Activated naive CD4-positive, alpha-beta T cell (primary cell): Measurements from ENCODE around the gene C4B.
"Not testable (repeated sequence)": the region's sequence is repeated elsewhere in the genome, so short reads cannot be mapped to it uniquely, and the experiment has no call there.

Experiments used
- DNase-seq, 4 experiments: peaks; one replicate each; lab custom pipeline; 2025; lab: John Stamatoyannopoulos, UW

C4B gene

DNA sequence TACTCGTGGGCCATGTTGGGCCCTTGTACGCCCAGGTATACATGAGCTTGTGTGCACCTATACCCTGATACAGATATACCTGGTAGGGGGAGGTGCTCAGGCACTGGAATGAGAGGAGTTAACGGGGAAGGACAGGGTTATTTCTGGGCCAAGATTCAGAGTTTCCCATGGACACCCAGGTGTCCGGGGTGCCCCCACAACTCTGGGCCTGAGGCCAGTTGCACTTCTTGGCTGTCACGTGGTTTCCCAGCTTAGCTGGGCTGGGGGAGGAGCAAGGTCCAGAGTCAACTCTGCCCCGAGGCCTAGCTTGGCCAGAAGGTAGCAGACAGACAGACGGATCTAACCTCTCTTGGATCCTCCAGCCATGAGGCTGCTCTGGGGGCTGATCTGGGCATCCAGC is 32.9 kb upstream of the C4B start, which contains the start of gene C4A:
TSS of gene C4A (plus strand) at position 314 of the 400 bp plus-strand sequence. CDS start at position 365, 51 bp downstream.
- DNase-seq, result not testable (repeated sequence)

DNA sequence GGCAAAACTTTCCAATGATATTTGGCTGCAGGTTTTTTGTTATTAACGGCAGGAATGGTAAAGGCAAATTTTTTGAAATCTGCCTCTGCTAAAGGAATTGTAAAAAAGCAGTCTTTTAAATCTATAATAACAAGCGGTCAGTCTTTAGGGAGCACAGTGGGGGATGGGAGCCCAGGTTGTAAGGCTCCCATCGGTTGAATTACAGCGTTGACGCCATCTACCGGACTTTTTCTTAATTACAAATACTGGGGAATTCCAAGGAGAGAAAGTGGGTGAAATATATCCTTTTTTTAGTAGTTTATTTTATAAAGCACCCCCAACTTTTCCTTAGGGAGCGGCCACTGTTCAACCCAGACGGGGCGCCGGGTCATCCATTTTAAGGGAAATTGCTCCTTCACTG is 25.2 kb upstream of the C4B start:
- not testable (repeated sequence) for DNase-seq

DNA sequence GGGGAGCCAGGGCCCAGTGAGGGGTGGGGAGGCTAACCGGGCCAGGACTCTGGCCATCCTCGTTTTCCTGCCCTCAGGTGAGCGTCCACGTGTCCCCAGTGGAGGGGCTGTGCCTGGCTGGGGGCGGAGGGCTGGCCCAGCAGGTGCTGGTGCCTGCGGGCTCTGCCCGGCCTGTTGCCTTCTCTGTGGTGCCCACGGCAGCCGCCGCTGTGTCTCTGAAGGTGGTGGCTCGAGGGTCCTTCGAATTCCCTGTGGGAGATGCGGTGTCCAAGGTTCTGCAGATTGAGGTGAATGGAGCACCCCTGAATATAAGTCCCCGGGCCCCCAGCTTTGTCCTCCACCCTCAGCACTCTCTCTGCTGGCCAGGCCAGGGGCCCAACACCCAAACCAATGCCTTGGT is 20.2 kb upstream of the C4B start:
- DNase-seq, result not testable (repeated sequence)

DNA sequence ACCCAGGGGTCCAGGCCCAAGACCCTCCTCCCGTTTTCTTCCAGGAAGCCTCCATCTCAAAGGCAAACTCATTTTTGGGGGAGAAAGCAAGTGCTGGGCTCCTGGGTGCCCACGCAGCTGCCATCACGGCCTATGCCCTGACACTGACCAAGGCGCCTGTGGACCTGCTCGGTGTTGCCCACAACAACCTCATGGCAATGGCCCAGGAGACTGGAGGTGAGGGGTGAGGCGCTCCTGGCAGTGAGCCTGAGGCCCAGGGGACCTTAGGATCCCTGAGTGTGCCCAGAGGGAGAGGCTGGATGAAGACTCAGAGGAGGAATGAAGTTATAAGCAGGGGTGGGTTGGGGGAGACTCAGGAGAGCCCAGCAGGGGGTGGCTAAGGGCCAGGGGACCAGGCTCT is 18.2 kb upstream of the C4B start:
- DNase-seq, result not testable (repeated sequence)

DNA sequence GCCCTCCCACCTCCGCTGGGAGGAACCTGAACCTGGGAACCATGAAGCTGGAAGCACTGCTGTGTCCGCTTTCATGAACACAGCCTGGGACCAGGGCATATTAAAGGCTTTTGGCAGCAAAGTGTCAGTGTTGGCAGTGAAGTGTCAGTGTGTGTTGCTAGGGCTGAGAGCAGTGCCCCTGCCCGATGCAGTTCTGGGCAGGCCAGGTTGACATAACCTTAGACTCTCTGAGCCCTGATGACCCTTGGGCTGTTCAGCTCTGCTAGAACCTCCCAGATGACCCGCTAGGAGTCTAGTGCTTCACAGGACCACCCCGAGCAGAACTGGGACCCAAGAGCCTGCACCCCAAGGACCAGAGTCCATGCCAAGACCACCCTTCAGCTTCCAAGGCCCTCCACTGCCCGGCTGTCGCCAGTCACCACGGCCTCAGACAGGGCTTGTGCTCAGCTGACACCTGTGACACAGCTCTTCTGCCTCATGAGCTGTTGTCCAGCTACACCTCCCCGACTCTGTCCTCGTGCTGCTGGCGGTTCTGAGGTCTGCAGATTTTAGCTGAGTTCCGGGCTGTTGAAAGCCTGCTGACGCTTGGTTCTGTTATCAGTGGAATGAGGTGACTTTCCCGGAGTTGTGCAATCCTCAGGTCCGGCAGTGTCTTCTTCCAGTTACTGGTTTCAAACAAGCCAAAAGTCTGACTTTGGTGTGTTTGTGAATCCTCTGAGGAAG is 11.9 kb upstream of the C4B start:
- DNase-seq, result not testable (repeated sequence)

DNA sequence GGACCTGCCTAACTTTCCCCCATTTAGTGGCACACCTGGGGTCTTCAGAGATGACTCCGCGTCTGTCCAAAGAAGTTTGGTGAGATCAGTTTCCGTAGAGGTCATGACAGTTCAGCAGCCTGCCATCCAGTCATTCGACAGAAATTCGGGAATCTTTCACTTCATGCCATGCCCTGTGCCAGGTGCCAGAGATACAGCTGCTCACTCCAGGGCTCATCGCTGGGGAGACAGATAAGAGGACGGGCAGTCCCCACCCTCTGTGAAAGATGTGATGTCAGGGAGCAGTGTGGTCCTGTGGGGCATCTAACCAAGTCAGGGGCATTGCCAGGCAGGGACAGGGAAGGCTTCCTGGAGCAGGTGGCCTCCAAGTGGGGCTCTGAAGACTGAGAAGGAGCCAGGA is 11.3 kb upstream of the C4B start:
- DNase-seq, result not testable (repeated sequence)

DNA sequence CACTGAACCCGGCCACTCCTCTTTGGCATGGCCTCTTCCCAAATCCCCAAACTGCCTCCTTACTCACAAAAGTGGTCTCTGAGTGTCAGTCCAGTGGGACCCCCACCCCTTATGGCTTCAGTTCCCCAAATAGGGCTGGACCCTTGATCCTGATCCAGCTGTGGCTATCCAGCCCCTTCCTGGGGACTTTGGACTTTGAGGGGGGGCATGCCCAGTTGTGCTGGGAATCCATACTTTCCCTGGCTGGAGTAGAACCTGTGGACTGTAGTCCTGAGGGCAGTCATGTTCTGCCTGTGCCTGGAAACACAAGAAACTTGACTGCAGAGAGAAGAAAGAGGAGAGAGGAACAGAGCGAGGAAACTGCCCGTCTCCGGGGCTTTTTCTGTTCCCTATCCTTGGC is 10.2 kb upstream of the C4B start:
- DNase-seq, result not testable (repeated sequence)

DNA sequence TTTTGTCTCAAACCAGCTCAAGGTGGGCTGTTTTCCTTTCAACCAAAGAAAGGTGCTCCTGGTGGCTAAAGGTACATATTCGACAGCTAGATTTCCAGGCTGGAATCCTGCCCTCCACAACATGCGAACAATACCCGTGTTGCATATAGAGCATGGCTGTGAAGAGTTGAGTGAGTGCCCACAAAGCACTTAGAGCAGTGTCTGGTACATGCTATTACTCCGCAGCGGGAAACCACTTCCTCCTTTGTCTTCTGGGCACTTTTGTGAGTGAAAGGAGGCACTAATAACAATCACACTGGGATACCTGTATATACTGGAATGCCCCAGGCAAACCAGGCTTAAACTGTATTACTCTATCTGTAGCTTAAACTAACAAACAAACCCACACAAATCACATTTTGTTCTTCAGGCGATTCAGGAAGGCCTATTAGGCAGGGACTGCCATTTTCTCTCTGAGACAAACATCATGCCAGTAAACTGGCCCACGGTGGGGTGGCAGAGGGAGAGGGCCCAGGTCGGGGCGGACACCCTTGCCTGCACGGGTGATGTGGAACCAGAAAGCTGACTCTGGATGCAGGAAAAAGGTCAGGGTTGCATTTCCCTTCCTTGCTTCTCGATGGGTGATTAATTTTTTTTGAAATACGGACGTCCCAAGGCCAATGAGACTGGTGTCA is 9.6 kb upstream of the C4B start:
- DNase-seq, result not testable (repeated sequence)

DNA sequence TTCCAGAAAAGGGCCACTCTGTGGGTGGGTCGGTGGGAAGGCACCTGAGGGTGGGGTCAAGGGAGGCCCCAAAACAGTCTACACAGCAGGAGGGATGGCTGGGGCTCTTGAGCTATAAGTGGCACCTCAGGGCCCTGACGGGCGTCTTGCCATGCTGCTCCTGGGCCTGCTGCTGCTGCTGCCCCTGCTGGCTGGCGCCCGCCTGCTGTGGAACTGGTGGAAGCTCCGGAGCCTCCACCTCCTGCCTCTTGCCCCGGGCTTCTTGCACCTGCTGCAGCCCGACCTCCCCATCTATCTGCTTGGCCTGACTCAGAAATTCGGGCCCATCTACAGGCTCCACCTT is 9.1 kb upstream of the C4B start:
- DNase-seq, result not testable (repeated sequence)

DNA sequence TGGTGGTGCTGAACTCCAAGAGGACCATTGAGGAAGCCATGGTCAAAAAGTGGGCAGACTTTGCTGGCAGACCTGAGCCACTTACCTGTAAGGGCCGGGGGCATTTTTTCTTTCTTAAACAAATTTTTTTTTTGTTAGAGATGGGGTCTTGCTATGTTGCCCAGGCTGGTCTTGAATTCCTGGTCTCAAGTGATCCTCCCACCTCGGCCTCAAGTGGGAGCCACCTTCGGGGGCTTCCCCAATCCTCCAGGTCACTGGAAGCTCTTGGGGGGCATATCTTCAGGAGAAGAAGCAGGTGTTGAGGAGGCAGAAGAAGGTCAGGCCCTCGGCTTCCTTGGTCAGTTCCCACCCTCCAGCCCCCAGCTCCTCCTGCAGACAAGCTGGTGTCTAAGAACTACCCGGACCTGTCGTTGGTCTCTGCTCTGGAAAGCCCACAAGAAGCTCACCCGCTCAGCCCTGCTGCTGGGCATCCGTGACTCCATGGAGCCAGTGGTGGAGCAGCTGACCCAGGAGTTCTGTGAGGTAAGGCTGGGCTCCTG is 8.5 kb upstream of the C4B start:
- DNase-seq, result not testable (repeated sequence)

DNA sequence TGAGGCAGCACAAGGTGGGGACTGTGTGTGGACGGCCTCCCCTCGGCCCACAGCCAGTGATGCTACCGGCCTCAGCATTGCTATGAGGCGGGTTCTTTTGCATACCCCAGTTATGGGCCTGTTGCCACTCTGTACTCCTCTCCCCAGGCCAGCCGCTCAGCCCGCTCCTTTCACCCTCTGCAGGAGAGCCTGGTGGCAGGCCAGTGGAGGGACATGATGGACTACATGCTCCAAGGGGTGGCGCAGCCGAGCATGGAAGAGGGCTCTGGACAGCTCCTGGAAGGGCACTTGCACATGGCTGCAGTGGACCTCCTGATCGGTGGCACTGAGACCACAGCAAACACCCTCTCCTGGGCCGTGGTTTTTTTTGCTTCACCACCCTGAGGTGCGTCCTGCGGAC is 7.5 kb upstream of the C4B start:
- not testable (repeated sequence) for DNase-seq

DNA sequence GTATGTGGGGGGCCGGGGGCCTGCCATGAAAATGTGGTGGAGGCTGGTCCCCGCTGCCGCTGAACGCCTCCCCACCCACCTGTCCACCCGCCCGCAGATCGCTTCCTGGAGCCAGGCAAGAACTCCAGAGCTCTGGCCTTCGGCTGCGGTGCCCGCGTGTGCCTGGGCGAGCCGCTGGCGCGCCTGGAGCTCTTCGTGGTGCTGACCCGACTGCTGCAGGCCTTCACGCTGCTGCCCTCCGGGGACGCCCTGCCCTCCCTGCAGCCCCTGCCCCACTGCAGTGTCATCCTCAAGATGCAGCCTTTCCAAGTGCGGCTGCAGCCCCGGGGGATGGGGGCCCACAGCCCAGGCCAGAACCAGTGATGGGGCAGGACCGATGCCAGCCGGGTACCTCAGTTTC is 6.6 kb upstream of the C4B start:
- not testable (repeated sequence) for DNase-seq

DNA sequence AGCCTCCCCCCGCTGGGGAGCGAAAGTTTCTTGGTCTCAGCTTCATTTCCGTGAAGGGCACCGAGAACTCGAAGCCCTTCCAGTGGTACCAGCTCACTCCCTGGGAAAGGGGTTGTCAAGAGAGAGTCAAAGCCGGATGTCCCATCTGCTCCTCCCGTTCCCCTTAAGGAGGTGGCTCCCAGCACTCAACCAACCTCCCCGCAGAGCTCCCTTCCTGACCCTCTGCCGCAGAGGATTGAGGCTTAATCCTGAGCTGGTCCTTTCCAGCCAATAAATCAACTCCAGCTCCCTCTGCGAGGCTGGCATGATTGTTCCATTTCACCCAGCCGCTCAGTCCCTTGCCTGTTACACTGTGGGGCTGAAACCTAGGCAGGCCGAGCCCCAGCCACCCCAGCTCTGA is 6.0 kb upstream of the C4B start:
- DNase-seq, result not testable (repeated sequence)

DNA sequence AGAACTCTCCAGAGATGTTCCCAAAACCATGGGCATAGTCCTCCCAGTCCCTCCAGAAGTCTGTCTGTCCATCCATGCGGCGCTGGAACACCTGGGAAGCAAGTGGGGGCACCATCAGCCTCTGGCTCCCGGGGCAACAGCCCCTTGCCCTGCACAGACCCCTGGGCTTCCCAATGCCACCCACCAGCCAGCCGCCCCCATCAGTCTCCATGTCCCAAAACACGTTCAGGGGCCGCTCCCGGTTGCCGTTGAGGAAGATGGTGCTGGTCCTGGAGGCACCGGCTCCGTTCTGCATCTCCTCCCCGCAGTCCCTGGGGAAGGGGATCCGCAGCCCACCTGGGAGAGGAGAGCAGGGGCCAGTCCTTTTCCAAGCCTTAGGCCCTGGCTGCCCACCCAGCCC is 5.1 kb upstream of the C4B start:
- DNase-seq, result not testable (repeated sequence)

DNA sequence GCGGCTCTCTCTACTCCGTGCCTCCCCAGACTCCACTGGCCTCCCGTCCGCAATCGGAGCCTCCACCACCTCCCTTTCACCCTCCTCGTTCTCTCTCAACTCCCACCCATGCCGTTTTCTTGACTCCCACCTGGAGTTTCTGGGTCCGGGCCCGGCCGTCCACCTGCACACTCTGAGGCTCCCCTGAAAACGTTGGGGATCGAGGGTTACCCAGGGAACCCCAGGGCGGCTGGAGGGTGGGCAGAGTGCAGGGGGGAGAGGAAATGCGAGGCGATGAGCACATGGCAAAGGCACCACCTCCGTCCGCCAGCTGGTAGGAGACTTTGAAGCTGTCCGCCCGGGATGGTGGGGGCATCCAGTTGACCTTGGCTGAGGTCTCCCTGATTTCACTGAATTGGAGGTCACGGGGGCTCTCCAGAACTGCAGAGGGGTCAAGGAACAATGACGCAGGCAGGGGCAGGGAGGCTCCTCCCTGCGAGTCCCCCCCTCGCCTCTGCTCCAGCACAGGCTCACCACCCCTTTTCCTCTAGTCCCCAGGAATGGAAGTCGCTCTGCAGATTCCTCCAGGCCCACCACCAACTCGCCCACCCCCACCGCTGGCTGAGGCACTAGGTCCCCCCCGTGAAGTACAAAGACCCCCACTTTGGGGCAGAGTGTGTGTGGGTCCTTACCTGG is 3.6 kb upstream of the C4B start:
- not testable (repeated sequence) for DNase-seq

DNA sequence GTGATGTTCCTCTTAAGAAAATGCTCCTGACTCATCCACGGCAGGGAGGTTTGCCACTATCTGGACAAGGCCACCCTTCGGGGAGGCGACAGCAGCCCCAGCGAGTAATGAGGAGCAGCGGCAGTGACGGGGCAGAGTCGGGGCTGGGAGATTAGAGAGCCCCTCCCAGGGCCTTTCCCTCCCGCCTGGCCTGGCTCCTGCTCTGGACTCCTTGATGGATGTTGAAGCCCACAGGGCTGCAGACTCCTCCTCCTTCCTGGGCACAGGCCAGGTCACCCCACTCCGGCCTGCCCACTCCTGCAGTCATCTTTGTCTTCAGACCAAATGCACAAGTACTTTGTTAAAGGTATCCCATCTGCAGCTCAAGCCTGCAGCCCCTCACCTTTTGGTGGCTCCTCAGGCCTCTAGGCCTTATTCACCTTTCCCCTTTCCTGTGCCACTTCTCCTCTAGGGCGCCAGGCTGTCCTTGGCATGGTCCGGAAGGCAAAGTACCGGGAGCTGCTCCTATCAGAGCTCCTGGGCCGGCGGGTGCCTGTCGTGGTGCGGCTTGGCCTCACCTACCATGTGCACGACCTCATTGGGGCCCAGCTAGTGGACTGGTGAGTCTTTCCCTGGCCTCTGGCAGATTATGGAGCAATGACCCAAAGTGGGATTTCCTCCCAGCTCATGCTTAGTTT is 1.5 kb upstream of the C4B start:
- not testable (repeated sequence) for DNase-seq

DNA sequence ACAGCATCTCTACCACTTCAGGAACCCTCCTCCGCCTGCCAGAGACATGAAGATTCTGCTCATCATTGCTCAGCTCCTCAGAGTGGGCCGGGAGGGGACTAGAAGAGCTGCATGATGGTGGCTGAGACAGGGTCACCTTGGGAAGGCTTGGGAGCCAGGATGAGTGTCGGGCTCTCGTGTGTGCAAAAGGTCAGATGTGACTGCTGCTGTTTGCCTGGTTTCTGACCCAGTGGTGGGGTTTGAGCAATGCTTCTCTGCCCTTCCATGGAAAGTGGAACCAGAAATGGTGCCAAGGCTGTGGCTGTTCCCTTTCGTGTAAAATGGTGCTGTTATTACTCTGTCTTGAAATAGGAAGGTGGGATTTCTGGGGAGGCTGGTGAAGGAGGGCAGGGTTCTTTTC is 857 bp upstream of the C4B start:
- not testable (repeated sequence) for DNase-seq

DNA sequence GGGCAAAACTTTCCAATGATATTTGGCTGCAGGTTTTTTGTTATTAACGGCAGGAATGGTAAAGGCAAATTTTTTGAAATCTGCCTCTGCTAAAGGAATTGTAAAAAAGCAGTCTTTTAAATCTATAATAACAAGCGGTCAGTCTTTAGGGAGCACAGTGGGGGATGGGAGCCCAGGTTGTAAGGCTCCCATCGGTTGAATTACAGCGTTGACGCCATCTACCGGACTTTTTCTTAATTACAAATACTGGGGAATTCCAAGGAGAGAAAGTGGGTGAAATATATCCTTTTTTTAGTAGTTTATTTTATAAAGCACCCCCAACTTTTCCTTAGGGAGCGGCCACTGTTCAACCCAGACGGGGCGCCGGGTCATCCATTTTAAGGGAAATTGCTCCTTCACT is 7.5 kb downstream of the C4B start:
- not testable (repeated sequence) for DNase-seq

DNA sequence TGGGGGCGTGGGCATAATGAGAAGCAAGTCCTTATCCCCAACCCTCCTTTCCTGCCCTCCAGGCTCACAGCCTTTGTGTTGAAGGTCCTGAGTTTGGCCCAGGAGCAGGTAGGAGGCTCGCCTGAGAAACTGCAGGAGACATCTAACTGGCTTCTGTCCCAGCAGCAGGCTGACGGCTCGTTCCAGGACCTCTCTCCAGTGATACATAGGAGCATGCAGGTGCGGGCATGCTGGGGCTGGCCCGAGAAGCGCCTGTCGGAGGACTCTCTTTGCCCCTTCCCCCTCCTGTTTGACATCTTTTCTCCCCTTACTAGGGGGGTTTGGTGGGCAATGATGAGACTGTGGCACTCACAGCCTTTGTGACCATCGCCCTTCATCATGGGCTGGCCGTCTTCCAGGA is 14.0 kb downstream of the C4B start:
- DNase-seq, result not testable (repeated sequence)

DNA sequence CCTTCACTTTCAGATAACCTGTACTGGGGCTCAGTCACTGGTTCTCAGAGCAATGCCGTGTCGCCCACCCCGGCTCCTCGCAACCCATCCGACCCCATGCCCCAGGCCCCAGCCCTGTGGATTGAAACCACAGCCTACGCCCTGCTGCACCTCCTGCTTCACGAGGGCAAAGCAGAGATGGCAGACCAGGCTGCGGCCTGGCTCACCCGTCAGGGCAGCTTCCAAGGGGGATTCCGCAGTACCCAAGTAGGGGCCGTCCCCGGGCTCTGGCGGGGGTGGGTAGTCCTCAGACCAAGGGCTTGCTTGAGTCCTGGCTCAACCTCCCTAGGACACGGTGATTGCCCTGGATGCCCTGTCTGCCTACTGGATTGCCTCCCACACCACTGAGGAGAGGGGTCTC is 15.0 kb downstream of the C4B start:
- DNase-seq, result not testable (repeated sequence)

DNA sequence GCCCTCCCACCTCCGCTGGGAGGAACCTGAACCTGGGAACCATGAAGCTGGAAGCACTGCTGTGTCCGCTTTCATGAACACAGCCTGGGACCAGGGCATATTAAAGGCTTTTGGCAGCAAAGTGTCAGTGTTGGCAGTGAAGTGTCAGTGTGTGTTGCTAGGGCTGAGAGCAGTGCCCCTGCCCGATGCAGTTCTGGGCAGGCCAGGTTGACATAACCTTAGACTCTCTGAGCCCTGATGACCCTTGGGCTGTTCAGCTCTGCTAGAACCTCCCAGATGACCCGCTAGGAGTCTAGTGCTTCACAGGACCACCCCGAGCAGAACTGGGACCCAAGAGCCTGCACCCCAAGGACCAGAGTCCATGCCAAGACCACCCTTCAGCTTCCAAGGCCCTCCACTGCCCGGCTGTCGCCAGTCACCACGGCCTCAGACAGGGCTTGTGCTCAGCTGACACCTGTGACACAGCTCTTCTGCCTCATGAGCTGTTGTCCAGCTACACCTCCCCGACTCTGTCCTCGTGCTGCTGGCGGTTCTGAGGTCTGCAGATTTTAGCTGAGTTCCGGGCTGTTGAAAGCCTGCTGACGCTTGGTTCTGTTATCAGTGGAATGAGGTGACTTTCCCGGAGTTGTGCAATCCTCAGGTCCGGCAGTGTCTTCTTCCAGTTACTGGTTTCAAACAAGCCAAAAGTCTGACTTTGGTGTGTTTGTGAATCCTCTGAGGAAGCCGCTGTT is 20.9 kb downstream of the C4B start:
- DNase-seq, result not testable (repeated sequence)
